ENCODE data around the gene DENND2A.

GRCh38 chr7:140640060-140640637 lies 464 bp downstream of the DENND2A start:
- TF ChIP-seq EZH2 (IDR thresholded peaks at IDR 0.05; ENCODE audit: low read length, missing control alignments): no peak
- TF ChIP-seq CTCF (conservative IDR thresholded peaks at IDR 0.05 in 1 of 2, IDR thresholded peaks at IDR 0.05 in 1 of 2; ENCODE audit: low read depth in 1 of 2, low read length in 2 of 2): no peak

All from fibroblast of lung (primary cell).